ENCODE measurements around the gene FRA10AC1. TPM values are rescaled to one million over a fixed set of nuclear protein-coding genes. Genes with fewer than 3 reads are reported as not detected.
A peak's percentile ranks its signal among the peaks of the same experiment; 100 is the strongest.
"Not testable (repeated sequence)": the region's sequence is repeated elsewhere in the genome, so short reads cannot be mapped to it uniquely, and the experiment has no call there.

FRA10AC1 gene
- total RNA-seq, 1 experiment from 2014 or later = 3.1 TPM

DNA sequence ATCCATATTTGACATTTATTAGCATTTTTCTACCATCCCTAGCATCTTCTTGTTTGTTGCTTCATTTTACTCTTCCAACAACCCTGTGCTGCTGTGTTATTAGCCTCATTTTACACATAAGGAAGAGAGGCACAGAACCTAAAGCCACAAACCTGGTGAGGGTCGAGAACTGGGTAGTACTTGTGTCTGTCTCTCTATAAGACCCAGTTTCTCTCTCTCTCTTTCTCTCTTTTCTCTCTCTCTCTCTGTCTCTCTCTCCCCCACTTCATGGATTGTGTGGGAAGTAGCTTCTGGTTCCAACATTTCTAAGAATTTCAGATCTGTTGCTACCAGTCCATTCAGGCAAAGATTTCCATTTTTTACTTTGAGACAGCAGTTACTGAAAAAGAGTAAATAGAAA lies 1.4 kb upstream of the FRA10AC1 start:
- no peak for DNase-seq (ENCODE audit: low read depth)

DNA sequence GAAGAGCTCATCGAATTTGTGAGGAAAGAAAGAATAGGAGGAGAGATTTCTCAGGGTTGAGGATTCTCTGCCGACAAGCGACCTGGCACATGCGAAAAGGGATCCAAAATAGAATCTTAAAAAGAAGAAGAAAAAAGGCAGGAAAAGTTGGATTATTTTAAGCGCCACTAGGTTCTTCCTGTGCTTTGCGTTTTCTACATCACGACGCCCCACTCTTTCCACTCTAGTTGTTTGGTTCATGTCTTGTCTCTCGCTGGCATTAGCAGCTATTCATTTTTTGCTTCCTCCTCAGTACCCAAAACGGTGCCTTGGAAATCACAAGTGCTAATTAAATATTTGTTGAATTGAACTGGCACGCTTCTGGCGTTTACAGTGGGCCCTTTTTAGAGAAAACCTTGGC lies 674 bp upstream of the FRA10AC1 start:
- no peak for DNase-seq (ENCODE audit: low read depth)

DNA sequence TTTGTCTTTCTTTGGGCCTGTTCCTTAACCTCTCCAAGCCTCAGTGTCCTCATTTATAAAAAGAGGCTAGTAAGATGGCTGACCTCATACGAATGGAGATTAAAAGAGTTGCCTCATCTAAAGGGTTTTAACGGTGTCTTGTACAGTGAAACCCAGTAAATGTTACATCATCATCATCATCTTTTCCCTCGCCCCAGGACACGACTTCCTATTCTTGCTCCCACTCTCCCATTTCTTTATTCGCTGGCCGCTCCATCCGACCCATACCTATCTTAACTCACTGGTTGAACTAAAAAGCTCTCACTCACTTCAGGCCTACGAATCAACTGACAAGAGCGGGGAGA lies 554 bp downstream of the FRA10AC1 start:
- DNase-seq (ENCODE audit: low read depth) = no peak

DNA sequence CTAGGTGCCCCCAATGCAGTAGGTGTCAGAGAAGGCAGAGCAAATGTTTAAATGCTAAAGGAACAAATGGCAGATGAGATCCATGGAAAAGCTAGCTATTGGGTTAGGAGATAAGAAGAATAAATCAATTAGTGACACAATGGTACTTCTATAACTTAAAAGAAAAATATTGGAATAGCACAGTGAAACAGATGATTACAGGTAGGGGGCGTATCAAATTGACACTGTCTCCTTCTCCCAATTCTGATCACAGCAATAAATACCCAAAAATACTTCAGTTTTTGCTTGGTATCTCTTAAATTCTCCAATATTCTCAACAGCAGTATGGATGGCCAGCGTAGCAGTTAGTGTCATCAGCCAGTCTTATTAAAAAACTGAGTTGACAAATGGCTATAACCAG lies 5.2 kb downstream of the FRA10AC1 start:
- DNase-seq (ENCODE audit: low read depth) = no peak

DNA sequence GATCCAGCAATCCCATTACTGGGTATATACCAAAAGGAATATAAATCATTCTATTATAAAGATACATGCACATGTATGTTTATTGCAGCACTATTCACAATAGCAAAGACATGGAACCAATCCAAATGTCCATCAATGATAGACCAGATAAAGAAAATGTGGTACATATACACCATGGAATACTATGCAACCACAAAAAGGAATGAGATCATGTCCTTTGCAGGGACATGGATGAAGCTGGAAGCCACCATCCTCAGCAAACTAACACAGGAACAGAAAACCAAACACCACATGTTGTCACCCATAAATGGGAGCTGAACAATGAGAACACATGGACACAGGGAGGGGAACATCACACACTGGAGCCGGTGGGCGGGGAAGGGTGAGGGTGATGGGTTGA lies 5.8 kb downstream of the FRA10AC1 start:
- not testable (repeated sequence) for DNase-seq (ENCODE audit: low read depth)

DNA sequence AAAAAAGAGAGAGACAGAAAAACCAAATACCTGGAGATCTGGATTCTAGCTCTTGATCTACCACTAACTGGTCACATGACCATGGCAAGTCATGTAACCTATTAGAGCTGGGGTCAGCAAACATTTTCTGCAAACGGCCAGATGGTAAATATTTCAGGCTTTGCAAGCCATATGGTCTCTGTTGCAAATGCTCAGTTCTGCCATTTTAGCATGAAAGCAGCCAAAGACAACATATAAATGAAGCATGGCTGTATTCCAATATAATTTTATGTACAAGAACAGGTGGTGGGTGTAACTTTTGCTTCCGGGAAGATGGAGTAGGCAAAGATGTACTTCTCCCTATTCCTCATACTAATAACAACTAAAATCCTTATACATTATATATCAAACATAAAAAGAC lies 6.7 kb downstream of the FRA10AC1 start:
- DNase-seq (ENCODE audit: low read depth) = no peak

DNA sequence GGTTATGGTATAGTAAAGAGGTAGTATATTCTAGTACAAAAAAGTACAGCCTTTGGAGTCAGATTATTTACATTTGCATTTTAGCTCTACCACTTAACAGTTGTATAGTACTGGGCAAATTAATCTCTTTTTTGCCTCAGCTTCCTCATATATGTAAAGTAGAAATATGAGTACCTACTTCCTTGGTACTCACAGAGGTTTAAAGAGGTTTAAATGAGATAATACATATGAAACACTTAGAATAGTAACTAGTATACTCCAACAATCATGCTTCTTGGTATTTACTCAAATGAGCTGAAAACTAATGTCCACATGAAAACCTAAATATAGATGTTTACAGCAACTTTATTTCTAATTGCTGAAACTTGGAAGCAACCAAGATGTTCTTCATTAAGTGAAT lies 14.7 kb downstream of the FRA10AC1 start:
- no peak for DNase-seq (ENCODE audit: low read depth)

DNA sequence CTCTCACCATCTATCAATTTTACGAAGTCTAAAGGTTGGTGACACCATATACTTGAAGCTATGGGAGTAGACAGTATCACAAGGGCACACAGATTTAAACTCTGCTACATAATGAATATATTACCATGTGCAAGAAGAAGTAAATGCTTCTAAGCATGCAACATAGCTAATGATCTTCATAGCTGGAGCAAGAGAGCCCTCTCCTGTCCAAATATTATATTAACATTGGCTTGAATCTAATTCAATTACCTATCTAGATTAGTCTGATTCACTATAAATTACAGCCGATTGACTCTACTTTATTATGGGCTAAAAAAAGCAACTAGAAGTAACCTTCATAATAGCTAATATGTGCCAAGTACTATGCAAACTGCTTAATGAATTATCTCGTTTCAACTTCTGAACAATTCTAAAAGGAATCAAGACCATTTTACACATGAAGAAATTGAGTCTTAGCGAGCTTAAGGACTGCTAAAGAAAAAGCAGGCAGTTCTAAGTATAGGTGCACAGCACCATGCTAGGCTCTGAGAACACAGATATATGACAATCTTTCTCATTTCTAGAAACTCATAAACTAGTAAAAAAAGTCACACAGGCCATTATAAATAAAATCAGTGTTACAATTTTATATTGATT lies 21.9 kb downstream of the FRA10AC1 start:
- peak; percentile 37 for DNase-seq (ENCODE audit: low read depth)

DNA sequence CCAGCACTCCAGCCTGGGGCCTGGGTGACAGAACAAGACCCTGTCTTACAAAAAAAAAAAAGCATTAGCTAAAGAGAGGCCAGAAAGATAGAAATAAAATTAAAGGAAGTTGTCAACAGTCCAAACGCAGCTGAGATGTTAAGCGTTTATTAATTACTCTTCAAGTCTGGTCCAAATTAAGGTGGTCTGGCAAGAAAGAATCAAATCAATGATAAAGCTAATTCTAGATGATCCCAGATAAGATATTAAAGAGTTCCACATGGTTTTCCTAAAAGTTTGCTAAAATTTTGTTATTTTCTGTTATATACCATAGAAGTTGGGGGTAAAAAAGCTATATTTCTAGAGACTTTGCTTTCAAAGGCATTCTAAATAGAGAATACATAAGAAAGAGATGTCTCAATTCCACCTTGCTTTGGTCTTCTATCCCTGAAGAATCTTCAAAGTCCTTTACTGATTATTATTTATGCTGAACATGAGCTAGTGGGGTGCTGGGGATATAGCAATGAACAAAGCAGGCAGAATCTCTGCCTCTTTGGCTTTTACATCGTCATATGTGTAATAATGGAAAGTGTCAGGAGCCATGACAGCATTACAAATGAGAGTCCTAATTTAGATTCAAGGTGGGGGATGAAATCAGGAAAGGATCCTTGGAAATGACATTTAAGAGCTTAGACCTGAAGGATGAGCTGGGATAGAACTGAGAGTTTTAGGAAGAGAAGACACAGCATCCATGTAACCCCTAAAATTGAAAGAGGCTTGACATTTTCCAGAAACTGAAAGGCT lies 23.4 kb downstream of the FRA10AC1 start:
- DNase-seq (ENCODE audit: low read depth) = no peak

DNA sequence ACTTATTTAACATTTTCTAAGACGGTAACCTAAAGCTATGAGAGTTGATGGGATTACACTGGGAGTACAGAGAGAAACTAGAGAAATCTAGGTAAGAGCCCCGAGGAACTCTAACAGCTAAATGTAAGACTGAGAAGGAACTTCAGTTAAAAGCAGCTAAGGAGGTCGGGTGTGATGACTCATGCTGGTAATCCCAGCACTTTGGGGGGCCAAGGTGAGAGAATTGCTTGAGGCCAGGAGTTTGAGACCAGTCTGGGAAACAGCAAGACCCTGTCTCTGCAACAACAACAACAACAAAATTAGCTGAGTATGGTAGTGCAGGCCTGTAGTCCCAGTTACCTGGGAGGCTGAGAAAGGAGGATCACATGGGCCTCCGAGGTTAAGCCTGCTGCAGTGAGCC lies 24.0 kb downstream of the FRA10AC1 start:
- DNase-seq (ENCODE audit: low read depth) = no peak

DNA sequence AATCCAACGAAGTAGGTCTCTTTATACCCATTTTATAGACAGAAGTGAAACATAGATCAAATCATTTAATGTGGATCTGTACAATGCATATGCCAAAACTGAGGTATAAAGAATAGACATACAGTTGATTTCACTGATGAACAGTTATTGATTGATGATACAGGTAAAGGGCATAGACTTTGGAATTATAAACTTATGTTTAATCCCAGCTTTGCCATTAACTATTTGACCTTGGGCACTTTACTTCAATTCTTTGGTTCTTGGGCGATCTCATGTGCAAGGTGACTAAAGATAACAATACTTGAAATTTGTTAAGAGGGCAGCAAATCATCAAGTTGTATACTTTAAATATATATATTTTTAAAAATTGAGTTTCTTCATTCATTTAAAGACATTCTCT lies 28.6 kb downstream of the FRA10AC1 start:
- no peak for DNase-seq (ENCODE audit: low read depth)

DNA sequence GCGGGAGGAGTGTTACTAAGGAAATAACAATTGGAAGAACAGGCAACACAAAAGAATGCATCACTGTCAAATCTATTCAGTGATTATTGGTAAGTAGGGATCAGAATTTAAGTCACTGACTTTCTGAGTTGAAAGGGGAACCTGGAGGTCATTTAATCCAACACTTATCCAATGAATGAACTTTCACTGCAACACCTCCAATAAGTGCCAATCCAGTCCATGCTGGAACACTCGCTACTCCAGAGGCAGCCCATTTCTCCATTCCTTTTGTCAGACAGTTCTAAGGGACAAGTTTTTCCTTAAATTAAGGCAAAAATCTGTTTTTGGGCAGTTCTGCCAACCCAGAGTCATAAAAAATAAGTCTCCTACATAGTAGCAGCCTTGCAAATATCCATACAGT lies 29.5 kb downstream of the FRA10AC1 start:
- DNase-seq (ENCODE audit: low read depth) = no peak

DNA sequence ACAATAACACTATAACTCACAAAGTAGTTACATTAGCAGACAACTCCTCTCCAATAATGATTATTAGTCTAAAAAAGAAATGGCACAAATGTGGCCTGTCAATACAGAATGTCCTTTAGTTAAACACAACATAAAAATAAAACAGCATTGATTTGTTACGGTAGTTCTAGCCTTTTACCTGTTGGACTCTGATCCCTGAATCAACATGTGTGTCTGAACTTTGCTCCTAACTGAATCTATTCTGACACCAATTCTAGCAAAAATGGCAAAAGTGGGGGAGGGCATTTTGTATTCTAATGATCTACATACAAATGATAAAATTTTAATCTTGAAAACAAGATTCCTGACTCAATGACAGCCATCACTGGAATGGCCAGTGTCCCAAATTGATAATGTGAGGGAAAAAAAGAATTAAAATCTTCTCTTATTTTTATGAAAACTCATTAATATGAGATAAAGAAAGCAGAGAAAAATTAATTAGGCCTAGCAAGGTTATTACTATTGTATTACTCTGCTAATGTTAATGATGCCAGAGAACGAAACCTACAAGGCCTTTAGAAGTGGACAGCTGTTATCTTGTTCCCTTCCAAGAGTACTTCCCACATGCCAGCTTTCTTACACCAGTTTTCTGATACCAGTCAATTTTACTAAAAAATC lies 30.2 kb downstream of the FRA10AC1 start:
- no peak for DNase-seq (ENCODE audit: low read depth)

DNA sequence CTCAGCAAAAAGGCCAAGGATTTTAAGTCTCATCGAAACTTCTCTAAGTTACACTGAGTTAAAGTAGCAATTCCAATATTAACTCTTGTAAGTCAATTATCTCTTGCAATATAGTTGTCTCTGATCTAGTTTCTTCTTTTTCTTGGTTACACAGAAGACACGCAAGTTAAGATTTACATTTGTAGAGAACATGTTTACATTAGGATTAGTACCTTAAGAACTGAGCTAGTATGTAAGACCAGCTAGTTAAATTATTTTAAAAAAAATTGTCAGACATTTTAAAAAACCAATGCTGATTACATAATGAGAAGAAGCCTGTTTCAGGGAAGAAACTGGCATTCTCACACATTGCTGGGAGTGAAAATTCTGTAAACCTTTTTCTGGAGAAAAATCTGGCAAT lies 31.4 kb downstream of the FRA10AC1 start:
- DNase-seq (ENCODE audit: low read depth) = no peak

DNA sequence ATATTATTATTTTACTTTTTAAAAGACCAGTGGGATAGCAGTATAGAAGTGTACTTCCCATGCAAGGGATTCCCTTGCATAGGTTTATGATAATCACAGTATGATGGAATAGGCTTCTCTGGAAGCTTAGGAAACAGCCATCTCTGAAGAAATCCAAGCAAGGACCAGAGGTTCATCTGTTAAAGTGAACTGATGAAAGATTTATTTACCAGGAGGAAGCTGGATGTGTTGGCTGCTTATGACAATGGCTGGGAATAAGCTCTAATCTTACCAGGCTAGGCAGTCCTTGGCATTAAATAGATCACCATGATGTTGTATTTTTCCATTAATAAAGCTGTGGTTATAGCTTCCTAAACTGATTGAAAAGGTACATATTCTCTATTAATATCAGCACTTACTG lies 32.0 kb downstream of the FRA10AC1 start:
- DNase-seq (ENCODE audit: low read depth) = no peak

DNA sequence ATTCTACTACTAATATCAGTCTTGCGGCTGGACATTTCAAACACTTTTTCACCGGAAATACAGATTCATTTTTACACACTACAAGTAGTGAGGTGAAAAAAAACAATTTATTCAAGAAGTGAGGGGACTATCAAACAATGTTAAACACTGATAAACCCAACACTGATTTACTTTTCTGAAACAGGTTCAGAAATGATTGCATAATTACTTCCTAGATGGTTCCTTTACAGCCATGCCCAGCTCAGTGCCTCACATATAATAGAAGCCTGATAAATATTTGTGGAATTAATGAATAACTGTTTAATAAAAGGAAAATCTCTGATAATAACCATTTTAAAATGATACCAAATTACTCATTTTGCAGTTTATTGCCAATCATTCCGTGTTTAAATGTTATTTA lies 34.6 kb downstream of the FRA10AC1 start:
- DNase-seq (ENCODE audit: low read depth) = no peak

DNA sequence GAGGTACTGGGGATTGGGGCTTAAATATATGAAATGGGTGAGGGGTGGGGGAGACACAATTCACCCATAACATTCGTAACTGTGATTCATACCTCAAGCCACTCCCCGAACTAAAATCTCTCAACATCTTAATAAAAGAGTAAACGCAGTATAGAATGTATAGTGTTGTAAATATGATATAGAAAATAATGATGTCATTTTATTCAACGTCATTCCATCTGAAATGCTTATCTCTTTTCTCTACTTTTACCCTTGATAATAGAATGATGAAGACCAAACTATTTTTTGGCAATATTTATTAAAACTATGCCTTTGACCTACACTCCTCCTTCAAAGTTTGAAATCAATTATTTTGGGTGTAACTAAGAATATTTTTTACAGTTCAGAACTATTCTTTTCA lies 36.4 kb downstream of the FRA10AC1 start:
- no peak for DNase-seq (ENCODE audit: low read depth)

DNA sequence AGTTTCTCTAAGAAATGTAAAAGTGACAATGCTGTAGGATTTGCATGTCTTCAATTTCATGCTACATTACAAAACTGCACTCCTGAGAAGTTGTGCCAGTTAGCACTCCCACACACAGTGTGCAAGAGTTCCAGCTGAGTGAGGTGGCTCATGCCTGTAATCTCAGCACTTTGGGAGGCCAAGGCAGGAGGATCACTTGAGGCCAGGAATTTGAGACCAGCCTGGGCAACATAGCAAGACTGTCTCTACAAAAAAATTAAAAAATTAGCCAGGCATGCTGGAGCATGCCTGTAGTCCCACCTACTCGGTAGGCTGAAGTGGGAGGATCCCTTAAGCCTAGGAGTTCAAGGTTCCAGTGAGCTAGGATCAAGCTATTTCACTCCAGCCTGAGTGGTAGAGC lies 44.6 kb downstream of the FRA10AC1 start:
- DNase-seq (ENCODE audit: low read depth) = no peak

DNA sequence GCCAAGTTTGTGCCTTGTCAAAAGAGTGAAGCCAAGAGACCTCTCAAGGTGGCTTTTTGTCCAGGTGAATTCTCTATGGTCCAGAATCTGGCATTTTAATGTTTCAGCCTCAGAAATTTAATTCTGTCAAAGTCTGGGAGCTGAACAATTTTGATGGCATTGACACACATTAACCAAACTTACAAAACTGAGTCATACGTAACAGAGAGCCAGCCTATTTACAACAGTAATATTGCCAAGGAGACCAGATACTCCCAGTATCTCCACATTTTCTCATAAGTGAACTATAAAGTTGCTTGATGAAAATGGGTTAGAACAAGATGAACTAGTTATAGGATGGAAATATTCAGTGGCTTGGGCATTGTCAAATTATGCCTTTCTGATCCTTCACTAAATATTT lies 46.2 kb downstream of the FRA10AC1 start:
- DNase-seq (ENCODE audit: low read depth) = no peak

DNA sequence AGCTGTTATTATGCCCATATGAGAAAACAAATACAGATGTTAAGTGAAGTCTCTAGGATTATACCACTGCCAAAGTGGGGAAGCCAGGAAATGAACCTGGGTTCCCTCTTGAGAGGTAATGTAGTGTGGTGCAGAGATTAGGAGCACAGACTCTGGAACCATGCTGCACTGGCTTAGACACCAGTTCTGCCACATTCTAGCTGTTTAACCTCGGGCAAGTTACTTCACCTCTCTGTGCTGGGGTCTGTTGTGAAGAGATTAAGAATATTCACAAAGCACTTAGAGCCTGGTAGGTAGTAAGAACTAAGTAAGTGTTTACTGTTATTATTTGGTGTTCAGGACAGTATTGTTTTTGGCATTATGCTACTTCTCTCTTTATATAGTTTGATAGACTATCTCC lies 48.2 kb downstream of the FRA10AC1 start:
- no peak for DNase-seq (ENCODE audit: low read depth)

DNA sequence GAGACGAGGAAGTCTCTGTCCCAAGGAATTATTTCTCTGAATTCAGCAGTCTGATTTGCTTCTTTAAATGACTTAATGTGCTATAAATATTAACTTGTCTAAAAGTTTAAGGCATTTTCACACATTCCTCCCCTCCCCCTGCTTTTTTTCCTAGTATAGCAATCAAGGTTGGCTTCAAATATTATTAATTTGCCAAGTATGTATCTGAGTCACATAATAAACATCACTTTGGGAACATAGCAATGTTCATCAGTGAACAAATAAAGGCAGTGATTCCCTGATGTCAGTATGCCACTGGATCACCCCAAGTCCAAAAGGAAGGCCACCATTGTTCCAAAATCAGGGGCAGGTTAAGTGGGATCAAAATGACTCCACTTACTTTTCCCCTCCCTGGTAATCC lies 49.5 kb downstream of the FRA10AC1 start:
- DNase-seq (ENCODE audit: low read depth) = no peak

DNA sequence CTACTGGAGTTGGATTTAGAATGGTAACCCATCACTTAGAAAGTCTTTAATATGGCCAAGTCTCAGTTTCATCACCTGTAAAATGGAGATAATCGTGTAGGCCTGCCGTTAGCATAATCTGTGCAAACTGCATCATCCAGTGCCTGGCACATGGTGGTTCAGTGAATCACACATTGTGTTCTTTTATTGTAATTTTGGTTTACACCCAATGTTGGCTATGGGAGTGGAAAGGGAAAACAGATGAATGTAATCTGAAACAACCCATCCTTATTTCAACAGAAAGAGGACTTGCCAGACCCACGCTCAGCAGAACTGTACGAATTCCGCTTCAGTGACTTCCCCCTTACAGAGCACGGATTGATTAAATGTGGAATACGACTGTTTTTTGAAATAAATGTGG lies 62.6 kb downstream of the FRA10AC1 start:
- DNase-seq (ENCODE audit: low read depth) = no peak
